Activated CD4-positive, alpha-beta T cell treated with anti-CD3 and anti-CD28 coated beads, Interleukin-2, amount 50 U/mL, for 48 hours (primary cell): Measurements from ENCODE around the gene EME2.

Experiments used
- DNase-seq, 2 experiments: peaks; one replicate each; pipeline ENCODE4 v3.0.0-alpha.2; 2020

EME2 gene

GRCh38 chr16:1779741-1780676 lies 7.4 kb downstream of the EME2 start:
- no peak for DNase-seq

DNA sequence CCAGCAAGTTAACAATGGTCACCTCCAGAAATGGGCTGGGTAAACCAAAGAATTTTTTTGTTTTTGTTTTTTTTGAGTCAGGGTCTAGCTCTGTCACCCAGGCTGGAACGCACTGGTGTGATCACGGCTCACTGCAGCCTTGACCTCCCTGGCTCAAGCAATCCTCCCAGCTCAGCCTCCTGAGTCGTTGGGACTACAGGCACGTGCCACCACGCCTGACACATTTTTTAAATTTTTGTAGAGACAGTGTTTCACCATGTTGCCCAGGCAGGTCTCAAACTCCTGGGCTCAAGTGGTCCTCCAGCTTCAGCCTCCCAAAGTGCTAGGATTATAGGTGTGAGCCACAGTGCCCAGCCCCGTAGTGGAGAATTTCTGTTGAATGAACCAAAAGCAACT lies 8.1 kb downstream of the EME2 start:
- no peak for DNase-seq

DNA sequence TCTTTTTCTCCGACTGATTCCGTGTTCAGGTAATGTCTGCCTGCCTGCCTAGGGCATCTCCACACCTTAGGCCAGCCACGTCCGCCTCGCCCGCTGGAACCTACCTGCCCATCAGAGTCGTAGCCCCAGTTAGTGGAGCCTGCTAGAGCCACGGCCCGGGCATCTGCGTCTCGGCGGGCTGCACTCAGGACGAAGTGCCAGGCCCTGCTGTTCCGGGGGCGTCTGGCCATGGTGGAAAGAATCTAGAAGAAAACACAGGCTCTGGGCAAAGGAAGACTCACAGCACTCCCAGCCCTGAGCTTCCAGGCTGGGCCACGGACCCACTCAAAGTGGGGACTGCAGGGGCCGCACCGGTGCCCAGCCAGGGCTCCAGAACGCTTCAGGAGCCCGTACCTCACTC lies 8.6 kb downstream of the EME2 start:
- no peak for DNase-seq

GRCh38 chr16:1781758-1782407 lies 9.3 kb downstream of the EME2 start:
- DNase-seq = peak; percentile 35 to 42

DNA sequence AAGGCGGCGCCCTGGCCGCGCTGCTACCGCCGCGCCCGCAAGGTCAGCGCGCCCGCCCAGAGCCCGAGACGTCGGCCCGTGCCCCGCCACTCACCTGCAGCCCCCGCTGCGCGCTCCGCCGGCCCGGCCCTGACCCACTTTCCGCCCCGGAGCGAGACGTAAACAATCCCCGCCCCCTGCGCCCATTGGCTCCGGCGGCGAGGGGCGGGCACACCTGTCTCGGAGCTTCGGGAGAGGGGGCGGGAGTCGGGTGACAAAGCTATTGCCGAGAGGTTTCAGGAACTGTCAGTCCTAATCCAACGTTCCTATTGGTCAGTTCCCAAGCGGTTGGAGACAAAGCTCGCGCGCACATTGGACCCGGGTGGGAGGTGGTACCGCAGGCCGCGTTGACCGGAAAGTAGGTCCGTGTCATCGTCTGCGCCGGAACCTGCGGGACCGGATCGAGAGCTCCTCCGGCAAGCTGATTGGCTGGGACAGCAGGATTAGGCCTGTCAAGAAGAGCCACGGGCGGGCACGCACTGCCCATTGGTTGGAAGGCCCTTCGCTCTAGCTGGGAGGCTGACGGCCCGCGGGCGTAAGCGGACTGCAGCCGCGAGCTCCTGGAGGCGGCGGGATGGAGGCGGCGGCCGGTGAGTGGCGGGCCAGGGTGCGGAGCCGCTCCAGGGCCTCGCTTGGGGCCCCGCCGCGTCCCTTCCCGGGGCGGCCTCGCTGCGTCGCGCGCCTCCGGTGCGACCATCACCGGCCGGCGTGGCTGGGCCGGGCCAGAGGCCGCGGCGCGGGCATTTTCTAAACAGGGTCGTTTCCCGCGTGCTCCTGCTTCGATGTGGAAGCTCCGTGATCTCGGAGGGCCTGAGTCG lies 10.0 kb downstream of the EME2 start, which contains the start of the genes NUBP2 and SPSB3:
Gene NUBP2 (plus strand): TSS at position 553 of the 857 bp plus-strand sequence. CDS start 61 bp downstream, at position 614.
Gene SPSB3 (minus strand): TSS at position 164 of the 857 bp plus-strand sequence. CDS start 1,088 bp downstream, outside the sequence.
- DNase-seq = peak; percentile 98 to 99

GRCh38 chr16:1784977-1785845 lies 12.6 kb downstream of the EME2 start:
- DNase-seq = no peak

GRCh38 chr16:1785846-1786170 lies 13.2 kb downstream of the EME2 start:
- DNase-seq = no peak

DNA sequence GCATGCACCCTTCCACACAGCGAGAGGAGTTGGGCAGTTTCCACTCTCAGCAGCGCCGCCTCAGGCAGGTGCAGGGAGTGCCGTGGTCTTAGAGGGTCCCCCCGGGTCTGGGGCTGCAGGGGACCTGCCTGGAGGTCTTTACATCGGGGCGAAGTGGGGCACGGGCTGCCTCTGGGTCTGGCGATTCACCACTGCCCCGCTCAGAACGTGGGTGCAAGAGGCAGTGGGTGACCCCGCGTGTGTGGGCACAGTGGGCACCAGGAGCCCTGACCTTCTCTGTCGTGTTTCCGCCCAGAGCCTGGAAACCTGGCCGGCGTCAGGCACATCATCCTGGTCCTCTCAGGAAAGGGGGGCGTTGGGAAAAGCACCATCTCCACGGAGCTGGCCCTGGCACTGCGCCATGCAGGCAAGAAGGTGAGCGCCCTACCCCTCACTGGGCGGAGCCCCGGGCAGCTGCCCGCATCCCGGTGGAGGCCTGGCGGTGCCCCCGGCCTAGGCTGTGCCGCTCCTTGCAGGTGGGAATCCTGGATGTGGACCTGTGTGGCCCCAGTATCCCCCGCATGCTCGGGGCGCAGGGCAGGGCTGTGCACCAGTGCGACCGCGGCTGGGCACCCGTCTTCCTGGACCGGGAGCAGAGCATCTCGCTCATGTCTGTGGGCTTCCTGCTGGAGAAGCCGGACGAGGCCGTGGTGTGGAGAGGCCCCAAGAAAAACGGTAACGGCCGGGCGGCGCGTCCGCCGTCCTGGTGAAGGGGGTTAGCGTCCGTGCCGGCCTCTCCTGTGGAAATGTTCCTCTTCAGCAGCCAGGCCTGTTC lies 13.8 kb downstream of the EME2 start:
- no peak for DNase-seq

GRCh38 chr16:1787056-1787321 lies 14.4 kb downstream of the EME2 start:
- no peak for DNase-seq

- no peak for DNase-seq
These were observed 14.9 kb downstream of the EME2 start for GRCh38 chr16:1787322-1788094.

DNA sequence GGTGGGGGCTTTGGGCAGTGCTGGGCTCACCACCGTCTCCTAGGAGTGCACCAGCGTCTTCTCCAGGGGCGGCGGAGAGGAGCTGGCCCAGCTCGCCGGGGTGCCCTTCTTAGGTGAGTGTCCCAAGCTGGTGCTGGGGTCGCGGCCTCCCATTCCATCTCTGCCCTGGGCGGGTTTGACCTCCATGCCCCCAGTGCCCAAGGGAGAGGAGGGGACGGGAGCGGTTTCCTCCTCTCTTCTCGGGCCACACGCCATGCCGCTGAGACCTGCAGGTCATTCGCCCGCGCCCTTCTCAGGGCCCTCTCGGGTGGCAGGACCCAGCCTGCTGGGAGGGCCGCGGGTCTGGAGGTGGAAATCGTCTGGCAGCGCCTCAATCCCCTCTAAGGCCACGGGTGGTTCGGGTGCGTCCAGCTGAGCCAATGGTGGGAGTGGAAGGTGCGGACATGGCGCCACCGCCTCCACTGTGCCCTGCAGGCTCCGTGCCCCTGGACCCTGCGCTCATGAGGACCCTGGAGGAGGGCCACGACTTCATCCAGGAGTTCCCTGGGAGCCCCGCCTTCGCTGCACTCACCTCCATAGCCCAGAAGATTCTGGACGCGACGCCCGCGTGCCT lies 15.6 kb downstream of the EME2 start:
- no peak for DNase-seq

DNA sequence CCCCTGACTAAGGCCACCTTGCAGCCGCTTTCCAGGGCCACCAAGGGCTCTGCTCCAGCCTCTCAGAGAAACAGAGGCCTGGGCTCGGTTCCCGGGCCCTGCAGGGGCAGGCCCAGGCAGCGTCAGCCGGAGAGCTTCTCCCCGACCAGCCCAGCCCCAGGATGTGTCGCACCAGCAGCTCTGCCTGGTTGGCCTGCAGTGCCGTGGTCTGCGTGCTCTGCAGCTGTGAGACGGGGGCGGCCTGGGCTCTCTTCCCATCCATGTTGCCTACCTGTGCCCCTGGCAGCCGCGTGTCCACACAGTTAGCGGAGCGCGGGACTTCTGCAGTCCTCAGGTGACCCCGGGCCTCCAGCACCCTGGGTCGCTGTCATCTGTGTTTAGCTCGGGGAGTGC lies 16.1 kb downstream of the EME2 start:
- no peak for DNase-seq

GRCh38 chr16:1789643-1790045 lies 17.0 kb downstream of the EME2 start:
- no peak for DNase-seq

GRCh38 chr16:1790261-1790610 lies 17.6 kb downstream of the EME2 start:
- DNase-seq = no peak

GRCh38 chr16:1790611-1791255 lies 18.1 kb downstream of the EME2 start:
- DNase-seq = no peak

- DNase-seq = no peak
These were observed 18.8 kb downstream of the EME2 start for GRCh38 chr16:1791256-1791942.

- no peak for DNase-seq
These were observed 19.6 kb downstream of the EME2 start for GRCh38 chr16:1791943-1792812.
